PC-3 (cell line): ENCODE measurements around the gene TSHZ2. TPM values are rescaled to one million over a fixed set of nuclear protein-coding genes. Genes with fewer than 3 reads are reported as not detected.
"Not testable (repeated sequence)": the region's sequence is repeated elsewhere in the genome, so short reads cannot be mapped to it uniquely, and the experiment has no call there.

Experiments
- ATAC-seq: fragments of 200-7000 bp; cut with Tn5 transposase; 2 replicates; pipeline ENCODE4 v1.9.1; 2020; ENCODE audit warnings: mild to moderate bottlenecking, moderate library complexity
- BruUV-seq: library from RNA; stranded (reverse); fragments of 400-500 nt; replicated peaks from 2 replicates; lab custom pipeline; 2021; lab: Mats Ljungman, UMichigan
- CTCF ChIA-PET: fragments of 300-600 bp; sonication (Branson Sonifier 250); formaldehyde crosslinking; loops from one replicate; lab custom pipeline; 2022; ENCODE audit warnings: antibody characterized with exemption; lab: Charles Lee
- POLR2A ChIA-PET: fragments of 300-600 bp; sonication (Branson Sonifier 250); formaldehyde crosslinking; loops from one replicate; lab custom pipeline; 2022; ENCODE audit warnings: antibody characterized with exemption; ENCODE audit not compliant: unreplicated experiment; lab: Charles Lee
- DNase-seq: peaks from one replicate; pipeline ENCODE4 v3.0.0-alpha.2; 2015
- H2AFZ ChIP-seq: fragments of 300-600 bp; sonication (generic); 2 replicates; pipeline ENCODE4 v1.6.0; 2016; ENCODE audit warnings: antibody characterized with exemption, low read length
- H3F3A ChIP-seq: fragments of 300-600 bp; sonication (generic); one replicate; pipeline ENCODE4 v1.6.0; 2017; ENCODE audit warnings: antibody characterized with exemption, low read length, control low read depth, mild to moderate bottlenecking; ENCODE audit not compliant: unreplicated experiment
- H3K27ac ChIP-seq: fragments of 300-600 bp; sonication (generic); 2 replicates; pipeline ENCODE4 v1.5.1; 2016; ENCODE audit warnings: mild to moderate bottlenecking, low read length
- H3K27me3 ChIP-seq: fragments of 300-600 bp; sonication (generic); 2 replicates; pipeline ENCODE4 v1.6.1; 2016; ENCODE audit warnings: low read length, mixed read lengths
- H3K36me3 ChIP-seq: fragments of 300-600 bp; sonication (generic); 2 replicates; pipeline ENCODE4 v1.6.1; 2016; ENCODE audit warnings: low read depth, mixed run types, low read length, mixed read lengths
- H3K4me1 ChIP-seq: fragments of 300-600 bp; sonication (generic); 2 replicates; pipeline ENCODE4 v1.5.1; 2016; ENCODE audit warnings: low read length; ENCODE audit not compliant: insufficient read depth
- H3K4me2 ChIP-seq: fragments of 300-600 bp; sonication (generic); 2 replicates; pipeline ENCODE4 v1.6.0; 2016; ENCODE audit warnings: low read length
- H3K4me3 ChIP-seq: fragments of 300-600 bp; sonication (generic); 2 replicates; pipeline ENCODE4 v1.5.1; 2016; ENCODE audit warnings: mild to moderate bottlenecking, low read length, mixed read lengths
- H3K79me2 ChIP-seq: fragments of 300-600 bp; sonication (generic); 2 replicates; pipeline ENCODE4 v1.6.1; 2017; ENCODE audit warnings: low read length, mixed read lengths
- H3K9ac ChIP-seq: fragments of 300-600 bp; sonication (generic); 2 replicates; pipeline ENCODE4 v1.6.0; 2016; ENCODE audit warnings: mild to moderate bottlenecking, low read length
- H3K9me2 ChIP-seq: fragments of 300-600 bp; sonication (generic); replicated peaks from 2 replicates; pipeline ENCODE4 v1.6.1; 2016; ENCODE audit warnings: mixed run types, low read length, mixed read lengths
- H3K9me3 ChIP-seq: fragments of 300-600 bp; sonication (generic); 2 replicates; pipeline ENCODE4 v1.6.1; 2016; ENCODE audit warnings: low read length, mixed read lengths
- H4K20me1 ChIP-seq: fragments of 300-600 bp; sonication (generic); 2 replicates; pipeline ENCODE4 v1.6.1; 2016; ENCODE audit warnings: low read length, mixed read lengths
- CTCF ChIP-seq: fragments of 300-600 bp; sonication (generic); conservative IDR thresholded peaks from 2 replicates; pipeline ENCODE4 v1.5.1; 2017; ENCODE audit warnings: antibody characterized with exemption, low read depth, mild to moderate bottlenecking, low read length
- EZH2 ChIP-seq: fragments of 300-600 bp; sonication (generic); IDR thresholded peaks from one replicate; pipeline ENCODE4 v1.6.1; 2017; ENCODE audit warnings: antibody characterized with exemption, mild to moderate bottlenecking, low read length; ENCODE audit not compliant: unreplicated experiment
- EZH2phosphoT487 ChIP-seq: fragments of 300-600 bp; sonication (generic); IDR thresholded peaks from 2 replicates; pipeline ENCODE4 v1.6.1; 2018; ENCODE audit warnings: mild to moderate bottlenecking, antibody characterized with exemption, low read length, borderline replicate concordance
- intact Hi-C: fragments of 100-400 bp; cut with micrococcal nuclease; formaldehyde crosslinking; loops from 2 replicates; pipeline ENCODE4 v1.9.0; 2023
- total RNA-seq: library from RNA; depleted of rRNA; stranded (reverse); fragments of >200 nt; gene quantifications from 2 replicates; pipeline ENCODE4 v1.2.3, GENCODE V29; 2014

The TSHZ2 gene
- total RNA-seq, 1 experiment from 2014 or later, result not detected

GRCh38 chr20:53364646-53365045 is 392.5 kb downstream of the TSHZ2 start:
- Histone ChIP-seq H3K9ac (no peak overlapping the region), H3K4me3 (no peak overlapping the region), H2AFZ (no peak overlapping the region), H3K9me3 (no peaks in the 10 kb centered on the region), H3K79me2 (no peaks in the 10 kb centered on the region), H3K4me1 (no peaks in the 10 kb centered on the region), H3K4me2 (no peak overlapping the region), H4K20me1 (no peaks in the 10 kb centered on the region), H3K27me3 (peaks cover 83% of the 10 kb centered on the region), H3K27ac (no peak overlapping the region), H3F3A (no peaks in the 10 kb centered on the region), H3K9me2 (no peaks in the 10 kb centered on the region), H3K36me3 (no peaks in the 10 kb centered on the region)
- POLR2A ChIA-PET, result no interaction called here
- CTCF ChIA-PET, result no interaction called here
- DNase-seq (no peak), ATAC-seq (no peak)
- no peak for TF ChIP-seq CTCF
- TF ChIP-seq EZH2, result no peak
- no peak for TF ChIP-seq EZH2phosphoT487
- BruUV-seq, result no TSS peak
- intact Hi-C loops, result no loop called here

- no peaks in the 10 kb centered on the region for H3K9me2 ChIP-seq
- no peaks in the 10 kb centered on the region for H3K36me3 ChIP-seq
- ChIA-PET POLR2A (no interaction called here), CTCF (no interaction called here)
- no peak overlapping the region for H2AFZ ChIP-seq
- no peak overlapping the region for H3K9ac ChIP-seq
- H3K4me3 ChIP-seq, result no peak overlapping the region
- TF ChIP-seq EZH2phosphoT487 (no peak), CTCF (no peak), EZH2 (no peak)
- peaks cover 83% of the 10 kb centered on the region for H3K27me3 ChIP-seq
- H4K20me1 ChIP-seq, result no peaks in the 10 kb centered on the region
- no peaks in the 10 kb centered on the region for H3K4me1 ChIP-seq
- H3K9me3 ChIP-seq, result no peaks in the 10 kb centered on the region
- DNase-seq, result no peak
- no peak overlapping the region for H3K4me2 ChIP-seq
- no TSS peak for BruUV-seq
- intact Hi-C loops, result no loop called here
- no peaks in the 10 kb centered on the region for H3K79me2 ChIP-seq
- no peaks in the 10 kb centered on the region for H3F3A ChIP-seq
- no peak for ATAC-seq
- no peak overlapping the region for H3K27ac ChIP-seq
Observed at GRCh38 chr20:53365076-53365475, 392.9 kb downstream of the TSHZ2 start.

GRCh38 chr20:53365539-53366075 is 393.4 kb downstream of the TSHZ2 start:
- Histone ChIP-seq H3F3A (no peaks in the 10 kb centered on the region), H3K9ac (no peak overlapping the region), H3K4me2 (no peak overlapping the region), H3K4me1 (no peaks in the 10 kb centered on the region), H4K20me1 (no peaks in the 10 kb centered on the region), H3K9me2 (no peaks in the 10 kb centered on the region), H3K4me3 (no peak overlapping the region), H2AFZ (no peak overlapping the region), H3K36me3 (no peaks in the 10 kb centered on the region), H3K9me3 (no peaks in the 10 kb centered on the region), H3K27me3 (peaks cover 83% of the 10 kb centered on the region), H3K27ac (no peak overlapping the region), H3K79me2 (no peaks in the 10 kb centered on the region)
- no TSS peak for BruUV-seq
- ChIA-PET CTCF (no interaction called here), POLR2A (no interaction called here)
- TF ChIP-seq EZH2 (no peak), CTCF (no peak), EZH2phosphoT487 (no peak)
- DNase-seq (no peak), ATAC-seq (no peak)
- intact Hi-C loops, result no loop called here

GRCh38 chr20:53366928-53367327 is 394.8 kb downstream of the TSHZ2 start:
- POLR2A ChIA-PET, intact Hi-C loops, H3K4me1 ChIP-seq, H3K27ac ChIP-seq, BruUV-seq, H3K9me2 ChIP-seq, H3K4me2 ChIP-seq, CTCF ChIA-PET, H3K9me3 ChIP-seq, H3K79me2 ChIP-seq, H3F3A ChIP-seq, H2AFZ ChIP-seq, DNase-seq, H3K4me3 ChIP-seq, ATAC-seq, H3K36me3 ChIP-seq, H3K9ac ChIP-seq, H4K20me1 ChIP-seq: not testable (repeated sequence)
- H3K27me3 ChIP-seq, result peaks cover 84% of the 10 kb centered on the region
